Mesenchymal stem cell (in vitro differentiated cells and primary cell): ENCODE results near the gene ABCA2.

Experiments
- DNase-seq: peaks from one replicate; pipeline ENCODE4 v3.0.0-alpha.2; 2013
- H2AFZ ChIP-seq: one replicate; pipeline ENCODE4 v1.6.1; 2013; ENCODE audit warnings: low read depth, mild to moderate bottlenecking, control low read depth, inconsistent platforms, low read length, moderate library complexity
- H2AK5ac ChIP-seq: 2 replicates; pipeline ENCODE4 v1.6.1; 2013; ENCODE audit warnings: low read length, moderate library complexity, mild to moderate bottlenecking, inconsistent platforms; ENCODE audit not compliant: severe bottlenecking
- H2BK120ac ChIP-seq: one replicate; pipeline ENCODE4 v1.6.1; 2013; ENCODE audit warnings: low read depth, mild to moderate bottlenecking, inconsistent platforms, low read length, moderate library complexity
- H2BK12ac ChIP-seq, 2 experiments: one replicate each; pipeline ENCODE4 v1.6.1; 2013; ENCODE audit warnings: inconsistent platforms in 2 of 2, low read length in 2 of 2, mild to moderate bottlenecking in 2 of 2, moderate library complexity in 2 of 2, control low read depth in 1 of 2
- H2BK15ac ChIP-seq: one replicate; pipeline ENCODE4 v1.6.1; 2013; ENCODE audit warnings: mild to moderate bottlenecking, low read depth, inconsistent platforms; ENCODE audit not compliant: poor library complexity, severe bottlenecking
- H2BK5ac ChIP-seq: 2 replicates; pipeline ENCODE4 v1.6.1; 2013; ENCODE audit warnings: low read depth, mild to moderate bottlenecking, low read length, control low read depth, inconsistent platforms; ENCODE audit not compliant: poor library complexity, severe bottlenecking
- H3K14ac ChIP-seq, 2 experiments: one replicate each; pipeline ENCODE4 v1.6.1; 2013; ENCODE audit warnings: inconsistent platforms in 2 of 2, low read length in 2 of 2, control low read depth in 1 of 2, mild to moderate bottlenecking in 1 of 2, moderate library complexity in 1 of 2
- H3K18ac ChIP-seq, 2 experiments: one replicate each; pipeline ENCODE4 v1.6.1; 2013; ENCODE audit warnings: inconsistent platforms in 2 of 2, low read length in 2 of 2, control low read depth in 1 of 2, low read depth in 1 of 2, mild to moderate bottlenecking in 1 of 2
- H3K23ac ChIP-seq, 2 experiments: one replicate each; pipeline ENCODE4 v1.6.1; 2013; ENCODE audit warnings: inconsistent platforms in 2 of 2, low read length in 2 of 2, mild to moderate bottlenecking in 2 of 2, moderate library complexity in 2 of 2, control low read depth in 1 of 2
- H3K27ac ChIP-seq: 2 replicates; pipeline ENCODE4 v1.5.1; 2013; ENCODE audit warnings: mild to moderate bottlenecking, moderate library complexity, low read length, control low read depth, inconsistent platforms; ENCODE audit not compliant: poor library complexity, severe bottlenecking
- H3K27me3 ChIP-seq, 2 experiments: 2 replicates each; pipeline versions ENCODE4 v1.6.1 to v1.7.0; 2013; ENCODE audit warnings: low read length in 2 of 2, mild to moderate bottlenecking in 2 of 2, moderate library complexity in 2 of 2, control low read depth in 1 of 2, inconsistent platforms in 1 of 2; ENCODE audit not compliant: control insufficient read depth in 1 of 2, insufficient read depth in 1 of 2
- H3K36me3 ChIP-seq, 2 experiments: 2 replicates each; pipeline versions ENCODE4 v1.6.1 to v1.7.0; 2013; ENCODE audit warnings: low read length in 2 of 2, control low read depth in 1 of 2, inconsistent platforms in 1 of 2, low read depth in 1 of 2, mild to moderate bottlenecking in 1 of 2; ENCODE audit not compliant: insufficient read depth in 2 of 2, control insufficient read depth in 1 of 2
- H3K4ac ChIP-seq, 2 experiments: one replicate each; pipeline ENCODE4 v1.6.1; 2013; ENCODE audit warnings: inconsistent platforms in 2 of 2, low read length in 2 of 2, mild to moderate bottlenecking in 2 of 2, moderate library complexity in 2 of 2, control low read depth in 1 of 2, low read depth in 1 of 2
- H3K4me1 ChIP-seq: 2 replicates; pipeline ENCODE4 v1.6.1; 2013; ENCODE audit warnings: low read depth, low read length, control low read depth; ENCODE audit not compliant: control insufficient read depth, insufficient read depth
- H3K4me2 ChIP-seq: 2 replicates; pipeline ENCODE4 v1.6.1; 2013; ENCODE audit warnings: low read length, mild to moderate bottlenecking, inconsistent platforms; ENCODE audit not compliant: poor library complexity, severe bottlenecking
- H3K4me3 ChIP-seq, 2 experiments: 2 replicates each; pipeline versions ENCODE4 v1.5.1 to v1.7.0; 2013; ENCODE audit warnings: low read length in 2 of 2, mild to moderate bottlenecking in 2 of 2, control low read depth in 1 of 2, low read depth in 1 of 2; ENCODE audit not compliant: insufficient read depth in 1 of 2
- H3K79me1 ChIP-seq: replicated peaks from 2 replicates; pipeline ENCODE4 v1.6.1; 2013; ENCODE audit warnings: mild to moderate bottlenecking, control low read depth, low read length, inconsistent platforms; ENCODE audit not compliant: poor library complexity, severe bottlenecking
- H3K9ac ChIP-seq: 2 replicates; pipeline ENCODE4 v1.7.0; 2013; ENCODE audit warnings: mild to moderate bottlenecking, low read length, moderate library complexity
- H3K9me3 ChIP-seq: 2 replicates; pipeline ENCODE4 v1.7.0; 2013; ENCODE audit warnings: mild to moderate bottlenecking, low read length; ENCODE audit not compliant: control insufficient read depth
- H4K8ac ChIP-seq: one replicate; pipeline ENCODE4 v1.6.1; 2013; ENCODE audit warnings: inconsistent platforms, mild to moderate bottlenecking, low read length, moderate library complexity
- H4K91ac ChIP-seq: one replicate; pipeline ENCODE4 v1.6.1; 2013; ENCODE audit warnings: mild to moderate bottlenecking, low read length, inconsistent platforms
- WGBS: methylation state at CpG from one replicate; pipeline ENCODE4 v1.1.7; 2013; ENCODE audit warnings: mixed read lengths; 5-methylcytosine and 5-hydroxymethylcytosine counted together

The ABCA2 gene

GRCh38 chr9:136972335-136972734 is 55.7 kb downstream of the ABCA2 start:
- Histone ChIP-seq H2BK5ac (no peak overlapping the region), H3K36me3 (no peaks in the 10 kb centered on the region), H3K79me1 (no peaks in the 10 kb centered on the region), H2AFZ (no peak overlapping the region), H2BK15ac (no peak overlapping the region), H3K23ac (no peak overlapping the region), H3K9me3 (no peaks in the 10 kb centered on the region), H3K4me3 (no peak overlapping the region), H2AK5ac (no peak overlapping the region), H4K91ac (no peak overlapping the region), H3K9ac (no peak overlapping the region), H3K27me3 (peaks cover 0 to 14% of the 10 kb centered on the region in 2 experiments), H3K4ac (no peak overlapping the region), H3K14ac (no peak overlapping the region), H2BK120ac (no peak overlapping the region), H3K27ac (no peak overlapping the region), H3K4me1 (peaks cover 25% of the 10 kb centered on the region), H3K18ac (no peak overlapping the region), H2BK12ac (no peak overlapping the region), H3K4me2 (no peak overlapping the region), H4K8ac (no peak overlapping the region)
- WGBS = 67% methylated on average over 10 of the region's 11 CpGs
- DNase-seq = no peak

DNA sequence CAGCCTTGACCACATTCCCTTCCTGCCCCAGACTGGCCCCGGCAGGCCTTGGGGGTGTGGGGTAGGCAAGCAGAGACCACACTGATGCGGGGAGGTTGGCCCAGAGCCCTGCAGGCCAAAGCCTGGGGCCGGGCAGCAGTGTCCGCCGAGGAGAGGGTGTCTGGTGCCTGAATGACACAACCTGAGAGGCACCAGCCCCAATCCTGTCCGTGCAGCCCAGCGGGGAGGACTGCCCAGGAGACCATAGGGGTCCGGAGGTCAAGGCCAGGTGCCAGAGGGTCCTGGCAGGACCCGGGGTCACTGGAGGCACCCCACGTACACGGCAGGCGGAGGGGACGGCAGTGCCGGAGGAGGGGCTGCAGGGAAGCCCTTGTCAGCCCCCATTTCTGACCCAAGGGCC is 56.3 kb downstream of the ABCA2 start:
- Histone ChIP-seq H3K27ac (no peak overlapping the region), H2AFZ (no peak overlapping the region), H3K4me3 (no peak overlapping the region), H2BK12ac (no peak overlapping the region), H4K8ac (no peak overlapping the region), H3K79me1 (no peaks in the 10 kb centered on the region), H4K91ac (no peak overlapping the region), H2BK120ac (no peak overlapping the region), H3K4me2 (no peak overlapping the region), H3K4me1 (peaks cover 19% of the 10 kb centered on the region), H2BK15ac (no peak overlapping the region), H3K9ac (no peak overlapping the region), H3K23ac (no peak overlapping the region), H2AK5ac (no peak overlapping the region), H3K14ac (no peak overlapping the region), H3K9me3 (no peaks in the 10 kb centered on the region), H3K27me3 (peaks cover 0 to 13% of the 10 kb centered on the region in 2 experiments), H3K4ac (no peak overlapping the region), H3K36me3 (no peaks in the 10 kb centered on the region), H2BK5ac (no peak overlapping the region), H3K18ac (no peak overlapping the region)
- DNase-seq = no peak
- WGBS = 76% methylated on average over 14 of the region's 14 CpGs

- Histone ChIP-seq H3K9me3 (no peaks in the 10 kb centered on the region), H3K4ac (no peak overlapping the region), H3K4me2 (no peak overlapping the region), H3K27ac (no peak overlapping the region), H2AFZ (no peak overlapping the region), H3K23ac (no peak overlapping the region), H4K8ac (no peak overlapping the region), H3K4me1 (peaks cover 11% of the 10 kb centered on the region), H3K18ac (no peak overlapping the region), H3K36me3 (no peaks in the 10 kb centered on the region), H2BK120ac (no peak overlapping the region), H3K14ac (no peak overlapping the region), H3K4me3 (no peak overlapping the region), H3K79me1 (no peaks in the 10 kb centered on the region), H2AK5ac (no peak overlapping the region), H2BK15ac (no peak overlapping the region), H2BK5ac (no peak overlapping the region), H4K91ac (no peak overlapping the region), H2BK12ac (no peak overlapping the region), H3K27me3 (peaks cover 0 to 22% of the 10 kb centered on the region in 2 experiments), H3K9ac (no peak overlapping the region)
- no peak for DNase-seq
- WGBS = 92% methylated on average over 10 of the region's 11 CpGs
Measured at GRCh38 chr9:136970361-136970760, 57.7 kb downstream of the ABCA2 start.

- no peaks in the 10 kb centered on the region for H3K9me3 ChIP-seq
- no peak overlapping the region for H3K4me3 ChIP-seq
- no peak overlapping the region for H2AFZ ChIP-seq
- H3K4me1 ChIP-seq = peaks cover 5% of the 10 kb centered on the region
- no peak overlapping the region for H2BK5ac ChIP-seq
- no peak overlapping the region for H2BK15ac ChIP-seq
- no peaks in the 10 kb centered on the region for H3K36me3 ChIP-seq
- H4K8ac ChIP-seq = no peak overlapping the region
- H3K4ac ChIP-seq = no peak overlapping the region
- no peak for DNase-seq
- H2BK12ac ChIP-seq = no peak overlapping the region
- no peak overlapping the region for H3K4me2 ChIP-seq
- 70% methylated on average over 4 of the region's 5 CpGs for WGBS
- H2AK5ac ChIP-seq = no peak overlapping the region
- no peak overlapping the region for H2BK120ac ChIP-seq
- H3K23ac ChIP-seq = no peak overlapping the region
- no peak overlapping the region for H3K18ac ChIP-seq
- H3K79me1 ChIP-seq = no peaks in the 10 kb centered on the region
- H4K91ac ChIP-seq = no peak overlapping the region
- H3K14ac ChIP-seq = no peak overlapping the region
- peaks cover 0 to 17% of the 10 kb centered on the region in 2 experiments for H3K27me3 ChIP-seq
- H3K27ac ChIP-seq = no peak overlapping the region
- no peak overlapping the region for H3K9ac ChIP-seq
Measured at GRCh38 chr9:136969774-136970173, 58.3 kb downstream of the ABCA2 start.
